NCI-H82 treated with DMSO at 0.1 percent for 48 hours (cell line): ENCODE data around the gene BLOC1S3.

ENCODE experiments used
- DNase-seq: peaks from one replicate; lab custom pipeline; 2025; ENCODE audit not compliant: unreplicated experiment; lab: John Stamatoyannopoulos, UW

BLOC1S3 gene

GRCh38 chr19:45145270-45146189 lies 33.1 kb upstream of the BLOC1S3 start:
- DNase-seq, result no peak

DNA sequence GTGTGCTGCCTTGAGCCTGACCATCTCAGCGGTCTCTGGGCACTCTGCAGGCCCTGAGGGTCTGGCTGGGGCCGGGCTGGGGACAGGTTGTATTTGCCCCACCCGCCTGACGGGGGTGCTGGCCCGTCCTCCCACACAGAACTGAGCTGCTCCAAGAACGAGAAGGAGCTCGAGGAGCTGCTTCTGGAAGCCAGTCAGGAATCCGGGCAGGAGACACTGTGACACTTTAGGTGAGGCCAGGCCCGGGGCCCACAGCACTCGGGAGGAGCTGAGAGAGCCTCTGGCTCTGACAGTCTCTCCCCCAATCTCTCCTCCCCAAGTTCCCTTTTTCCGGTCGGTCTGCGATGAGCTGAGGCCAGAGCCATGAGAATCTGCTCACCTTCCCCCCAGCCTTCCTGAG lies 32.3 kb upstream of the BLOC1S3 start:
- DNase-seq, result no peak

GRCh38 chr19:45146741-45147205 lies 31.8 kb upstream of the BLOC1S3 start:
- no peak for DNase-seq

- no peak for DNase-seq
These were observed 30.5 kb upstream of the BLOC1S3 start for GRCh38 chr19:45147835-45148676.

DNA sequence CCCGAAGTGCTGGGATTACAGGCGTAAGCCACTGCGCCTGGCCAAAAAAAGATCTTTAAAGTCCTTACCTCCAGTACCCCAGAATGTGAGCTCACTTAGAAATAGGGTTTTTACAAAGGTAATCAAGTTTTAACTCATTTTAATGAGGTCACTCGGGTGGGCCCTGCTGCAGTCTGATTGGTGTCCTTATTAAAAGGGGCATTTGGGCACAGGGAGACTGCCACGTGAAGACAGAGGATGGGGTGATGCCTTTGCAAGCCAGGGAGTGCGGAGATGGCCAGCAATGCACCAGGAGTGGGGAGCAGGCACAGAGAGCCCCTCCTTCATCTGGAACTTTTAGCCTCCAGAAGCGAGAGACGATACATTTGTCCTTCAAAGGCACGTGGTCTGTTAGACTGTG lies 29.5 kb upstream of the BLOC1S3 start:
- no peak for DNase-seq

- no peak for DNase-seq
These were observed 28.4 kb upstream of the BLOC1S3 start for GRCh38 chr19:45150180-45150579.

- no peak for DNase-seq
These were observed 27.8 kb upstream of the BLOC1S3 start for GRCh38 chr19:45150751-45151281.

DNA sequence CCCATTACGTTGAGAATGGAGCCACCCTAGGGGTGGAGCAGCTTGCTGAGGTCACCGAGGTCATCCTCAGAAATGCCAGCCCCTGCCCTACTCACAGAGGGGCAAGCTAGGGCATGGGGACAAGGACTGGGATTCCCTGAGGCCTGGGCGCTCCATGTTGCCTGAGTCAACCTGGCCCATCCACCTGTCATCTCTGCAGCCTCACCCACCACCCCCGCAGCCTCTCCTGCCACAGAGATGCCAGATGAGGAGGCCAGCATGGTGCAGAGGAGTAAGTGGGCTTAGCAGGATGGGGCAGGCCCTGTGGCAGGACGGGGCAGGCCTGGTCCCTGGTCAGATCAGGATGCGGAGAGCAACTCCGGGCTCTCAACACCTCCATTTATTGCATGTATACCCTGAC lies 27.3 kb upstream of the BLOC1S3 start:
- DNase-seq, result no peak

GRCh38 chr19:45151821-45152503 lies 26.6 kb upstream of the BLOC1S3 start:
- DNase-seq, result no peak

GRCh38 chr19:45152504-45153338 lies 25.9 kb upstream of the BLOC1S3 start:
- no peak for DNase-seq

- DNase-seq, result no peak
These were observed 25.1 kb upstream of the BLOC1S3 start for GRCh38 chr19:45153339-45154063.

DNA sequence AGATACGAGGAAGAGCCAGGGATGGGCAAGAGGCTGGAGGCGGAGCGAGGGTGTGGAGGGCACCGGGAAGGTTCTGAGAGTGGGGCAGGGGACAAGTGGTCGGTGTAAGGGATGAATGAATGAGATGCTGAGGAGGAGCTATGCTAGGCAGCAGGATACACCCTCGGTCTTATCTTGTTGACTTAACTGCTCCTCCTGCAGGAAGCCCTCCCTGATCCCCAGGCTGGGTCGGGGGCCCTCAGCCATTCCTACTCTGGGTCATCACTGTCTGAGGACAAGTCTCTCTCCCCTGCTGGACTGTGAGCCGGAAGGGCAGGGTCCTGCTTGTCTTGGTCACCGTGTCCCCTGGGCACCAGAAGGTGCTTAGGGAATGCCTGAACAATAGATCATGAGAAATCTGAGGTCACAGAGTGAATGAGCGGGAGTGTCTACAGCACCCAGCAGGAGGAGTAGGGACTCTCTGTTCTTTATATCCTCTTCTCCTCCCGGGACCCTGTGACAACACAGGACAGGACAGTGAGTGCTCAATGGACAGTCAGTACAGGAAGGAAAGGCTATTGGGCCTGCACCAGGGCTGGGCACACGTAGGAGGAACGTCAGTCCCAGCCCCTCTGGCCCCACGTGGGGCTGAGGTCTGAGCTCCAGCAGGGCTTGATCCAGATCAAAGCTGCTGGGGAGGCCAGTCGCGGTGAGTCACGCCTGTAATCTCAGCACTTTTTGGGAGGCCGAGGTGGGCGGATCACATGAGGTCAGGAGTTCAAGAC lies 24.3 kb upstream of the BLOC1S3 start:
- DNase-seq, result no peak

DNA sequence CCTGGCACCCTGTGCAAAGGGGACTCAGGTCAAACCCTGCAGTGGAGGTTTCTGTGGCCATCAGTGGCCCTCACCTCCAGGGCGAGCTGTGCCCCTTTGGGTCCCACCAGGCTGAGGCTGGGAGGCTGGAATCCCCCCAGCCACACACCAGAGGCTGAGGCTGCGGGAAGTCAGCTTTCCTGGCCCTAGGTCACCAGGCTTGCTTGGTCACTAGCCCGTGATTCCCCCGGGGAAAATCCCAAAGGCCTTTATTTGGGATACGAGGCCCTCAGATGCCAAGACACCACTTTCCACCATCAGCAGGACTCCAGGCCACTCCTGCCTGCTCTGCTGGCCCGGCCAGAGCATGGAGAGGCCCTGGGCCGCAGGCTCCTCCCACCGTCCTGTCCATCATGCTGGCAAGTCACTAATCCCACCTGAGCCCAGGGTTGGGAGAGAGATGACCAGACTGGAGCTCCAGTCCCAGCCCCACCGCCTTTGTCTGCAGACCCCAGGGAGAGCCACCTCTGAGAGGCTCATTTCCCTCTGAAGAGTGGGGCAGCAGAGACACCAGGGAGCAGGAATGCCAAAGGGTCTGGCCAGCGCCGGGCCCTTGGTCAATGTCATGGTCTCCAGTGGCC lies 22.5 kb upstream of the BLOC1S3 start:
- DNase-seq, result no peak

GRCh38 chr19:45156751-45157150 lies 21.8 kb upstream of the BLOC1S3 start:
- no peak for DNase-seq

DNA sequence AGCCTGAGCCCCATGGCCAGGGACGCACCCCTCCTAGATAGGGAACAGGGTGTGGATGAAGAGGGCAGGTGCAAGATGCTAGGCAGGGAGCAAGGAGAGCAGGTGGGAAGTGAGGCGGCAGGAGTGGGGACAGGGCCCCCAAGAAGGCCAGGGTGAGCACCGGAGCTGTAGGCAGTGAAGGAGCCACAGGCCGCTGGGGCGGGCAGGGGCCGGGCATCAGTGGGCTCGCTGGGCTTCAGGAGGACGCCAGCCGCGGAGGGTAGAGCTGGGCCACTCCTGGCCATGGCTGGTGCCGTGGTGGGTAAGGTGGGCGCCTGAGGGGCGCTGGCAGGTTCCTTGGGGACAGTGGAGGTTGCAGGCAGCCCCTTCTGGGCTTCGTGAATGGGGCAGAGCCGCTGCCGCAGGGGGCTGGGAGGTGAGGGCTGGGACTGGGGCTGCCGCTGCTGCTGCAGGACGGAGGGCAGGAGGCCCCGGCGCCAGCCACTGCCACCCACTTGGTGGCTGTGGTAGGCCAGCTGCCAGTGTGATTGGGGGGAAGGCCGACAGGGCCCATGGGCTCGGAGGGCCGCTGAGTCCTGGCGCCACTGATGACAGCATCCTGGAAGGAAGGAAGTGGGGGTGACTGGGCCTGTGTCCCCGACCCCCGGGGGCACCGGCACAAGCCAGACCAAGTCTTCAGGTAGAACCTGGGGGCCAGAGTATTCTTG lies 19.9 kb upstream of the BLOC1S3 start:
- DNase-seq, result no peak

DNA sequence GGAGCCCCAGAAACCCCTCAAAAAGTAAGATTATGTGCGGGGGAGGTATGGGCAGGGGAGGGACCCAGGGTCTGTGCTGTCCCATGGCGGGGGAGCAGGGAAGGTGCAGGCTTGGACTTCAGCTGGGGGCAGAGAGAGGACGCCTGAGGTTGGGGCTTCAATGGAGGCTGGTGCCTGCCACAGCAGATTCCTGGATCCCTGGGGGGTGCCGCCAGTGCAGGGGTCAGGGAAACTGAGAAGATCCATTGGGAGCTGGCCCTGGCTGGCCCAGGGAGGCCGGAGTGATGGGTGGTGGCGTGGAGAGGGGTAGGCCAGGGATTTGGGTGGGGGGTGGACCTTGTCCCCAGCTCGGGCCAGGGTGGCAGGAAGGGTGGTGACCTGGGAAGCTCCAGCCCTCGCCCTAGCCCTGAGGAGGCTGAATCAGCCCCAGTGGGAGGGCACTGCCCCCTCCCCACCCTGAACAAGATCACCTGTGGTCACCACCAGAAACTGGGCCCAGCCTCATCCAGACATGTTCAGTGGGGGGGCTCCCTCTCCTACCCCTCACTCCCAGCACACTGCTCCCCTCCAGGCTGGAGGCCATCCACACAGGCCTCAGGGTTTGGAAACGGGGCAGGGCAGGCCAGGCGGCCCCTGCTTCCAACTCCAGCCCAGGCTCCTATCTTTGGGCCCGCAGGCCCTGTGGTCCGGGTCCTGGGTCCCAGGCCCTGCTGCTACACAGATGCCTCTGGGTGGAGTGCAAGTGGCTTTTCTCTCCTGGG lies 19.2 kb upstream of the BLOC1S3 start:
- DNase-seq, result no peak

DNA sequence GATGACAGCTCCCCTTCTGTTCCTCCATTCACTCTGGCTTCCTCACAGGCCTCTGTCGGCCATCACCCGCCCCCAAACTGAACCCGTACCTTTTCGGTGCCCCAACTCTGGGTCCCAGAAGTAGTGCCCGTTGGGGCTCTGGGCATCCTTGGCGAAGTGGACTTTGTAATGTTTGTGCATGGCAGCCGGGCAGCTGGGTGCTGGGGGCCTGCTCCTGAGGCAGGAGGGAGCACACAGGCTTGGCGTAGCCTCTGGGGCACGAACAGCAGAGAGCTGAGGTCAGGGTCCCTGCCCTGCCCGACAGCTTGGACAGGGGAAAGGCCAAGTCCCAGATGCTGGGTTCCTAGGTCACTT lies 18.6 kb upstream of the BLOC1S3 start:
- DNase-seq, result no peak
